Lung (tissue), 12 donors: ENCODE results near the gene FHOD1. TPM values are rescaled to one million over a fixed set of nuclear protein-coding genes. Genes with fewer than 3 reads are reported as not detected.

ENCODE experiments used
- ATAC-seq: fragments of 200-7000 bp; cut with Tn5 transposase; one replicate; pipeline ENCODE4 v1.9.1; 2020; ENCODE audit warnings: moderate number of reproducible peaks; ENCODE audit not compliant: insufficient read depth, low FRiP score
- DNase-seq, 3 donors: peaks; one replicate each; pipeline ENCODE4 v3.0.0-alpha.2; 2013 to 2017
- H3K27ac ChIP-seq, 2 donors: one replicate each; pipeline ENCODE4 v1.5.1; 2013; ENCODE audit warnings: mild to moderate bottlenecking in 2 of 2, moderate library complexity in 2 of 2, control low read depth in 1 of 2, inconsistent platforms in 1 of 2, low read depth in 1 of 2, low read length in 1 of 2
- H3K27me3 ChIP-seq, 3 donors: one replicate each; pipeline ENCODE4 v1.5.1; 2013; ENCODE audit warnings: low read length in 2 of 3; ENCODE audit not compliant: control insufficient read depth in 3 of 3, insufficient read depth in 3 of 3
- H3K36me3 ChIP-seq, 4 donors: one replicate each; pipeline ENCODE4 v1.5.1; 2013; ENCODE audit warnings: low read length in 4 of 4, mild to moderate bottlenecking in 1 of 4, moderate library complexity in 1 of 4; ENCODE audit not compliant: control insufficient read depth in 4 of 4, insufficient read depth in 4 of 4
- H3K4me1 ChIP-seq, 5 donors: one replicate each; pipeline ENCODE4 v1.5.1; 2013; ENCODE audit warnings: low read length in 5 of 5, mild to moderate bottlenecking in 2 of 5, moderate library complexity in 1 of 5; ENCODE audit not compliant: control insufficient read depth in 5 of 5, insufficient read depth in 5 of 5
- H3K4me3 ChIP-seq: one replicate; pipeline ENCODE4 v1.5.1; 2013; ENCODE audit warnings: mild to moderate bottlenecking, control low read depth, moderate library complexity
- H3K9ac ChIP-seq, 2 donors: one replicate each; pipeline ENCODE4 v1.5.1; 2013; ENCODE audit warnings: low read length in 2 of 2, control low read depth in 1 of 2; ENCODE audit not compliant: insufficient read depth in 1 of 2
- H3K9me3 ChIP-seq, 4 donors: one replicate each; pipeline ENCODE4 v1.5.1; 2013; ENCODE audit warnings: low read length in 3 of 4, mild to moderate bottlenecking in 1 of 4, moderate library complexity in 1 of 4; ENCODE audit not compliant: control insufficient read depth in 4 of 4, insufficient read depth in 3 of 4
- WGBS, 2 donors: extraction: QIAGEN DNeasy Blood & Tissue Kit; methylation state at CpG; one replicate each; pipeline ENCODE4 v1.1.7; 2013; 5-methylcytosine and 5-hydroxymethylcytosine counted together
- polyA plus RNA-seq, 2 donors: library from polyadenylated mRNA; stranded (reverse); fragments of 200-250 nt; gene quantifications; one replicate each; pipeline ENCODE4 v1.2.1, GENCODE V29; 2013
- total RNA-seq, 2 donors: library from RNA; depleted of rRNA in 1 of 2; stranded (reverse); fragments of >200 nt in 1 of 2; gene quantifications; one replicate each; pipeline ENCODE4 v1.2.1, GENCODE V29; 2014 to 2021
- TF ChIP-seq, protein P1 (sequence below): IDR thresholded peaks from 2 replicates; pipeline ENCODE4 v1.5.1; 2012; ENCODE audit warnings: mild to moderate bottlenecking; ENCODE audit errors: control extremely low read depth, extremely low read depth
- donor health status: control.
- donor health status: control.
- donor health status: Bipolar disorder and iron deficiency.
- donor health status: healthy.
- donor health status: DM: yes; HTN: yes; CAD: no.

Gene FHOD1
- total and polyA plus RNA-seq, 4 donors: 51.3 to 129 (median 65.5) TPM

- no peak overlapping the region for H3K27ac ChIP-seq
- TF ChIP-seq, protein P1, sequence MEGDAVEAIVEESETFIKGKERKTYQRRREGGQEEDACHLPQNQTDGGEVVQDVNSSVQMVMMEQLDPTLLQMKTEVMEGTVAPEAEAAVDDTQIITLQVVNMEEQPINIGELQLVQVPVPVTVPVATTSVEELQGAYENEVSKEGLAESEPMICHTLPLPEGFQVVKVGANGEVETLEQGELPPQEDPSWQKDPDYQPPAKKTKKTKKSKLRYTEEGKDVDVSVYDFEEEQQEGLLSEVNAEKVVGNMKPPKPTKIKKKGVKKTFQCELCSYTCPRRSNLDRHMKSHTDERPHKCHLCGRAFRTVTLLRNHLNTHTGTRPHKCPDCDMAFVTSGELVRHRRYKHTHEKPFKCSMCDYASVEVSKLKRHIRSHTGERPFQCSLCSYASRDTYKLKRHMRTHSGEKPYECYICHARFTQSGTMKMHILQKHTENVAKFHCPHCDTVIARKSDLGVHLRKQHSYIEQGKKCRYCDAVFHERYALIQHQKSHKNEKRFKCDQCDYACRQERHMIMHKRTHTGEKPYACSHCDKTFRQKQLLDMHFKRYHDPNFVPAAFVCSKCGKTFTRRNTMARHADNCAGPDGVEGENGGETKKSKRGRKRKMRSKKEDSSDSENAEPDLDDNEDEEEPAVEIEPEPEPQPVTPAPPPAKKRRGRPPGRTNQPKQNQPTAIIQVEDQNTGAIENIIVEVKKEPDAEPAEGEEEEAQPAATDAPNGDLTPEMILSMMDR: no peak
- peaks cover 8 to 47% (median 33%) of the 10 kb centered on the region in 4 donors for H3K36me3 ChIP-seq
- H3K4me1 ChIP-seq: peaks cover 4 to 18% (median 12%) of the 10 kb centered on the region in 5 donors
- 79 to 90% methylated on average over 9 of the region's 9 CpGs for WGBS, 2 donors
- DNase-seq (no peak), ATAC-seq (no peak)
- no peak overlapping the region for H3K9ac ChIP-seq
- no peaks in the 10 kb centered on the region for H3K9me3 ChIP-seq
- no peaks in the 10 kb centered on the region for H3K27me3 ChIP-seq
- no peak overlapping the region for H3K4me3 ChIP-seq
These were observed 18.4 kb downstream of the FHOD1 start for GRCh38 chr16:67228905-67229304.

DNA sequence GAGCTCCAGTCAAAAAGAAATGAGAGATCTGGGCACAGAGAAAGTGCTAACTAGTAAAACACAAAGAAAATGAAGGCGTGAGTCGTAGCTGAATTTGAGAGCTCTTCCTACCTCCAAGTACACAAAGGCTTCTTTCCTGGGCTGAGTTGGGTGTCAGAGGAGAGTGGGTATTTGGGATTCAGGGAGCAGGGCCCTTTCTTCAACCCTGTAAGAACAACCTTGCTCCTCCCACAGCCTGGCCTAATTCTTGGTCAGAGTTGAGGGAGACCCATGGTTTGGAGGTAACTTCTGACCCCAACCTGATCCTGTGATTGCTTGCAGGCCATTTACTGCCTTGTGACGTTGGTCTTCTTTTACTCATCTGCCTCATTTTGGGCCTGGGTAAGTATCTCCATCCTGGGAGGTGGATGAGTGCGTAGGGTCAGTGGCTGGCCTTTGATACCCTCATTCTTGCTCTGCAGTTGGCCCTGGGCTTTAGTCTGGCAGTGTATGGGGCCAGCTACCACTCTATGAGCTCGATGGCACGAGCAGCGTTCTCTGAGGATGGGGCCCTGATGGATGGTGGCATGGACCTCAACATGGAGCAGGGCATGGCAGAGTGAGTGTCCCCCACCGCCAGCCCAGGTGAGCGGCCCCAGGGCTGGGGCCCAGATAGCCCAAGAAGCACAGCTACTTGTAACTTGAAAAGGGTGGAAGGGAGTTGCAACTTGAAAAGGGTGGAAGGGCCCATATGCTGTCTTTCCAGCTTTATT, 19.1 kb downstream of the FHOD1 start:
- Histone ChIP-seq H3K27ac (no peak overlapping the region), H3K4me3 (peak overlapping the region; percentile 94), H3K9me3 (no peaks in the 10 kb centered on the region), H3K27me3 (no peaks in the 10 kb centered on the region), H3K4me1 (peaks cover 4 to 18% (median 13%) of the 10 kb centered on the region in 5 donors), H3K9ac (no peak overlapping the region), H3K36me3 (peaks cover 8 to 41% (median 29%) of the 10 kb centered on the region in 4 donors)
- ATAC-seq (no peak), DNase-seq (no peak)
- TF ChIP-seq, protein P1: no peak
- 84 to 91% methylated on average over 9 of the region's 9 CpGs for WGBS, 2 donors

DNA sequence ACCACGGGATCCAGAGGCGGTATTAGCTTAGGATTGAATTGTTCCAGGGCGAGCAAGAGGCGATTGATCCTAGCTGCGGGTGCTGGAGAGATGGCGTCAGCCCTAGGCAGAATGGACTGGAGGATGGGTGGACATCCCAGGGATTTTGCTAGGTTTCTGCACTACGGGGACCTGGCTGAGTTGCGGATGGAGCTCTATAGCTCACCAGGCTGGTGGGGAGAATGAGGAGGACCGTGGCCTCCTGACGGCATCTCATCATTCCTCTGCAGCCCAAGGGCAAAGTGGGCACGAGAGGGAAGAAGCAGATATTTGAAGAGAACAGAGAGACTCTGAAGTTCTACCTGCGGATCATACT, 19.7 kb downstream of the FHOD1 start:
- no peaks in the 10 kb centered on the region for H3K27me3 ChIP-seq
- TF ChIP-seq, protein P1: no peak
- H3K4me3 ChIP-seq: peak overlapping the region; percentile 94
- peaks cover 4 to 18% (median 13%) of the 10 kb centered on the region in 5 donors for H3K4me1 ChIP-seq
- H3K9me3 ChIP-seq: no peaks in the 10 kb centered on the region
- H3K36me3 ChIP-seq: peaks cover 8 to 39% (median 28%) of the 10 kb centered on the region in 4 donors
- H3K27ac ChIP-seq: peak overlapping the region; percentile 82 to 84
- WGBS, 2 donors: 10 to 12% methylated on average over 12 of the region's 12 CpGs
- no peak for DNase-seq
- H3K9ac ChIP-seq: peak overlapping the region; percentile 70 to 89
- no peak for ATAC-seq
